Inflammatory macrophage treated with lipopolysaccharide for 4 hours (primary cell): ENCODE results near the gene MRPL20.
"Not testable (repeated sequence)": the region's sequence is repeated elsewhere in the genome, so short reads cannot be mapped to it uniquely, and the experiment has no call there.

Experiments used
- DNase-seq: peaks from one replicate; pipeline ENCODE4 v3.0.0-alpha.2; 2020

MRPL20 gene

GRCh38 chr1:1380860-1381259 lies 26.2 kb downstream of the MRPL20 start:
- no peak for DNase-seq

GRCh38 chr1:1377540-1378205 lies 29.4 kb downstream of the MRPL20 start:
- no peak for DNase-seq

DNA sequence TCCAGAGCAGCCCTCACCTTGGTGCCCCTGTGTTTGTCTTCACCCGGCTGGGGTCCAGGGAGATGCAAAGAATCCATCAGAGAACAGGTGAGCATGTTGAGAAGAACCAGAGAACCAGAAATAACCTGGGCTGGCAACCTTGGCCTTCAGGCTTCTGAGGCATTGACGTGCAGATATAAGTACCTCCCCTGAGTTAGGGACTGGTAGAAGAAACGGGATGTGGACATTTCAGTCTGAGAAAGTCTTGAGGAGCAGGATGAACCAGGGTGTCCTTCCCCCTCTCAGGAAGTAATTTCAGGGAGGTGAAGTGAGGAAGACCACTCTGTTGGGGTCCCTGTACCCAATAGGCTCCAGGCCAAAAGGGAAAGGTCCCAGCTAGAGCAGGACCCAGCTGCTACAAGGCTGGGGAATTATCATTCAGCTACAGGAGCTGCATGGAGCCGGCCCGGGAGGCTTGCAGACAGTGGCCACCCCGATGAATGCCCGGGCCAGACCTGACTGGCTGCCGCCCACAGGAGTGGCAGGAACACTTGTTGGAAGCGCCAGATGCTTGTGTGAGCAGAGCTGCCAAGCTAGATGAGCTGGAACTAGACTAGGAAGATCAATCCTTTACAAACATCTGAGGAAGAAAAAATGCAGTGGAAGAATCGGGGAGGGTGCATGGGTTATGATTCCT lies 30.4 kb downstream of the MRPL20 start:
- DNase-seq, result no peak

- peak; percentile 100 for DNase-seq
Measured at GRCh38 chr1:1374929-1375662, 32.0 kb downstream of the MRPL20 start, which contains the start of gene AURKAIP1. TSS of gene AURKAIP1 (minus strand) at chr1:1375207. CDS start at chr1:1374756, 451 bp downstream.

- DNase-seq, result no peak
Measured at GRCh38 chr1:1374589-1374928, 32.5 kb downstream of the MRPL20 start.

GRCh38 chr1:1373815-1374588 lies 33.1 kb downstream of the MRPL20 start:
- DNase-seq, result no peak

GRCh38 chr1:1373051-1373814 lies 33.9 kb downstream of the MRPL20 start:
- DNase-seq, result no peak

DNA sequence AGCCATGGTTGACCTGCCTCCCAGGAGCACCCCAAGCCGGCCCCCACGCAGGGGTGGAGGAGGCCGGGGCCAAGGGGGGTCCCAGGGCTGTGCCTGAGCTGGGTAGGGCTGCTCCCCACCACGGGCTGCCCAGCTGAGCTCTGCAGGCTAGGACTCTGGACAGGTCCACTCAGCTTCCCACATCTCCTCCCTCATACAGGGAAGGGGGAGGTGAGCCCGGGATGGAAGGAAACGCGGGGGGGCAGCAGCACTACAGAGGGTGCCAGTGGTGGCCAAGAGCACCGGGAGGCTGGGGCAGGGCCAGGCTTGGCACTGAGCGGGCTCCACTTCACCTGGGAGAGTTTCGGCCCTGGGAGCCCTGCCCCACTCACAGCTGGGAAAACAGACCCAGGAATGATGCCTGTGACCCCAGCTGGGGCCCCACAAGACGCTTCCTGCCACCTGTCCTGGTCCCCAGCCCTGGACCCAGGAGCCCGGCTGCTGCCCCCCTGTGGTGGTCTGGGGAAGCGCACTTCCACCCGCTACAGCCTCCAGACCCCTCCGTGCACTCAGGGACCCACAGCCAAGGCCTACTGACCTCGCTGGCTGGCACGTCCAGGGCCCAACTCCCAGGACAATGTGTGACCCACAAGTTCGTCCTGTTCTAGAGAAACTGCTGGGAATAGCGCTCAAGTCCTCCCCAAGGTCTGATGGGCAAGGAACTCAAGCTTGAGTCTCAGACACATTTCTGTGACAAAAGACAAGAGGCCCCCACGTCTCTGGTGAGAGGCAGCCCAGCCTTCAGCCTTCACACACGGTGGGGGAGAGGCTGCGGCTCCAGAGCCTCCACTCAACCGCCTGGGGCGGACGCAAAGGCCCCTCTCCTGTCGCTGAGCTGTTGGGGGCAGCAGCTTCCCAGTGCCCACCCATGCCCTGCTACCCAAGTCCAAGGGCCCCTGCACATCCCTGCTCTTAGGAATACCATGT lies 35.1 kb downstream of the MRPL20 start:
- peak; percentile 43 for DNase-seq

DNA sequence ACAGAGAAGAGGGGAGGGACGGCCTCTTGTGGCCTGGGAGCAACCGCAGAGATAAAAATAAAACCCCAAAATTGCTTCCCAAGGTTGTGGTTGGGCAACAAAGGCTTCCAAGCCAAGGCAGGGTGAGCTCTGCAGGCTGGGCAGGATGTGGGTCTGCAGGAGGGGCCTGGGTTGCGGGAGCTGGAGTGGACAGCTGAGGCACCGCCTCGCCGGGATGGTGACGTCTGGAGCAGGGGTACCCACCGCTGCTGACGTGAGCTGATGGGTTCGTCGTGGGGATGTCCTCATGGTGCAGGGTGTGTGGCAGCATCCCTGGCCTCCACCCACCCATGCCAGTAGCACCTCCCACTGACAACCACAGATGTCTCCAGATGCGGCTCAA lies 35.7 kb downstream of the MRPL20 start:
- DNase-seq, result no peak

- no peak for DNase-seq
Measured at GRCh38 chr1:1370771-1371300, 36.3 kb downstream of the MRPL20 start.

GRCh38 chr1:1370094-1370493 lies 37.0 kb downstream of the MRPL20 start:
- not testable (repeated sequence) for DNase-seq

DNA sequence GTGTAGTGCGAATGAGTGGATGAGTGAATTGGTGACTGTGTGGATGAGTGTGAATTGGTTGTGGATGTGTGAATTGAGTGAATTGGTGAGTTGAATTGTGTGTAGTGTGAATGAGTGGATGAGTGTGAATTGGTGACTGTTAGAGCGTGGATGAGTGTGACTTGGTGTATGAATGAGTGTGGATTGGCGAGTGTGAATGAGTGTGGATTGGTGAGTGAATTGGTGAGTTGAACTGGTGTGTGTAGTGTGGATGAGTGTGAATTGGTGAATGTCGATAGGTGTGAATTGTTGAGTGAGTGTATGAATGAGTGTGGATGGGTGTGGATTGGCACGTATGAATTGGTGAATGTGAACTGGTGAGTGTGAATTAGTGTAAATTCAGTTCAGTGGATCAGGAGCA lies 39.8 kb downstream of the MRPL20 start:
- no peak for DNase-seq

- DNase-seq, result no peak
Measured at GRCh38 chr1:1366699-1367066, 40.4 kb downstream of the MRPL20 start.

- DNase-seq, result no peak
Measured at GRCh38 chr1:1365875-1366698, 41.0 kb downstream of the MRPL20 start.

DNA sequence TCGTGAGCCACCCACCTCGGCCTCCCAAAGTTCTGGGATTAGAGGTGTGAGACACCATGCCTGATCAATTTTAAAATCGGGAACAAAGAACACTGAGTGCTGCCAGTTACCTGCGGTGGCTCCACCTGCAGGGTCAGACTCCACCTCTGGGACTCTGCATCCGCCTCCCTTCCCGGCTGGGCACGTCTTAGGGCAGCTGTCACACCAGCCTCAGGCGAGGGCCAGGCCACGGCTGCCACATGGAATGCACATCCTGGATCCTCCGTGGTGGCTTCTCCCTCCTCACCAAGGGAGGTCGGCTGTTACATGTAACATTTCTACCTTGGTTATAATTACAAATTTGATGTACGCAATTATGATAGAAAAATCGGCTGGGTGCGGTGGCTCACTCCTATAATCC lies 42.8 kb downstream of the MRPL20 start:
- no peak for DNase-seq

GRCh38 chr1:1361982-1362423 lies 45.1 kb downstream of the MRPL20 start:
- DNase-seq, result no peak

GRCh38 chr1:1361233-1361981 lies 45.7 kb downstream of the MRPL20 start:
- DNase-seq, result no peak

DNA sequence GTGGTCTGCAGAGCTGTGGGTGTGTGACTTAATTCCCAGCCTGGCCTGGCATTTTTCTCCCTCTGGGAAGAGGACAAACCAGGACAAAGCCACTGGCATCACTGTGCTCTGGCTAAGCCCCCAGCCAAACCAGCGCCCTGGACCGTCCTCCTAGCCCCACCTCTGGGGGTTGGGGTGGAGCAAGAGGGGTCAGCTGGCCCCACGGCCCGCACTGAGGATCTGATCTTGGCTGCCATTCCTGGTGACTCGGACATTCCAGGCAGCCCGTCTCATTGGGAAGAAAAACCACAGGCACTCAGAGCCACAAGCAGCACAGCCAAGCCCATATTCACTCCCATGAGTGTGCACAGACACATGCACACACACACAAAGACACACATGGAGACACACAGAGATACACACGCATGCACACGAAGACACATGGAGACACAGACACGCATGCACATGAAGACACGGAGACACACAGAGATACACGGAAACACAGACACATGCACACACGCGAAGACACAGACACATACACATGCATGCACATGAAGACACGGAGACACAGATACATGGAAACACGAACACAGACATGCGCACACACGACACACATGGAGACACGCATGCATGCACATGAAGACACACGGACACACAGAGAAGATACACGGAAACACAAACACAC lies 46.5 kb downstream of the MRPL20 start:
- DNase-seq, result no peak
